Suprapubic skin (tissue), 4 donors: ENCODE results near the gene LALBA.
"Not testable (repeated sequence)": the region's sequence is repeated elsewhere in the genome, so short reads cannot be mapped to it uniquely, and the experiment has no call there.

Source experiments
- CTCF ChIP-seq, 2 donors: fragments of 200-600 bp in 1 of 2; fragments of 450-650 bp in 1 of 2; sonication (generic) in 1 of 2; IDR thresholded peaks; one replicate each; pipeline ENCODE4 v1.5.1; 2016 to 2019; ENCODE audit warnings: antibody characterized with exemption in 2 of 2, mild to moderate bottlenecking in 1 of 2, moderate library complexity in 1 of 2
- POLR2A ChIP-seq, 2 donors: fragments of 450-650 bp; IDR thresholded peaks; one replicate each; pipeline ENCODE4 v1.6.1; 2017; ENCODE audit warnings: antibody characterized with exemption in 2 of 2, mild to moderate bottlenecking in 2 of 2, moderate library complexity in 2 of 2
- POLR2AphosphoS5 ChIP-seq, 3 donors: sonication (generic); formaldehyde crosslinking; IDR thresholded peaks; one replicate each; pipeline ENCODE4 v1.6.1; 2017; ENCODE audit warnings: antibody characterized with exemption in 3 of 3

GRCh38 chr12:48520381-48520780 is 49.5 kb downstream of the LALBA start:
- not testable (repeated sequence) for TF ChIP-seq CTCF, POLR2A, POLR2AphosphoS5 (IDR thresholded peaks at IDR 0.05)
